Gastroesophageal sphincter (tissue), 3 donors: ENCODE measurements around the gene ARPP21.

Source experiments
- POLR2A ChIP-seq, 2 donors: fragments of 450-650 bp; IDR thresholded peaks; one replicate each; pipeline ENCODE4 v1.6.1; 2017; ENCODE audit warnings: antibody characterized with exemption in 2 of 2, mild to moderate bottlenecking in 2 of 2, moderate library complexity in 1 of 2
- TF ChIP-seq, protein P1 (sequence below), 4 experiments: fragments of 200-600 bp in 2 of 4; fragments of 450-650 bp in 2 of 4; sonication (generic) in 1 of 4; IDR thresholded peaks; one replicate each; pipeline ENCODE4 v1.5.1; 2017 to 2019; ENCODE audit warnings: antibody characterized with exemption in 4 of 4, mild to moderate bottlenecking in 2 of 4, moderate library complexity in 2 of 4

DNA sequence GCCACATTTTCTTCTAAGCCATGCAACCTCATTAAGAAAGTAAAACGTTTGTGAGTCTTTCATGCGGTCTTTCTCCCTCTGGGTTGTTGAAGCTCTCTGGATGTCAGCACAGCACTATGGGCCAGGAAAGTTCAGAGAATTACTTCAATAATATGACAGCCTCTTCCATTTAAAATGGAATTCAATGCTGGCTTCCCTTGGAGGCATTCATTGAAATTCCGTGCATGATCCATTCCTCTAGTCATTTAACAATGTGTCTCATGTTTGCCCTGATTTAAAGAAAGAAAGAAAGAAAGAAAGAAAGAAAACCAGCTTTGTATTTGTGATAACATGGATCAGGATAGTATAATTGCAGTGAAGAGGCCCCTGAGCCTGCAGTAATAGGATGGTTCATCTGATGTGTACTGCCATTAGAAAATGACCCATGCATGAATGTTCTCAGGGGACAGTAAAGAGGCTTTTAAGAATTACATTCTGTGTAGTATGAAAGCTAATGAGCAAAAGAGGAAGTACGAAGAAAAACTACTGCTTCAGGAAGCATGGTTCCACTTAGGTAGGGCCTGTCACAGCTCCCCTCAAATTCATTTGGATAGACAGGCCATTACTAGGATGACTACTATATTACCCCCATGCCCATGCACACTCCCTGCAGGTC lies 146.0 kb downstream of the ARPP21 start:
- TF ChIP-seq POLR2A (IDR thresholded peaks at IDR 0.05) = no peak
- TF ChIP-seq, protein P1, sequence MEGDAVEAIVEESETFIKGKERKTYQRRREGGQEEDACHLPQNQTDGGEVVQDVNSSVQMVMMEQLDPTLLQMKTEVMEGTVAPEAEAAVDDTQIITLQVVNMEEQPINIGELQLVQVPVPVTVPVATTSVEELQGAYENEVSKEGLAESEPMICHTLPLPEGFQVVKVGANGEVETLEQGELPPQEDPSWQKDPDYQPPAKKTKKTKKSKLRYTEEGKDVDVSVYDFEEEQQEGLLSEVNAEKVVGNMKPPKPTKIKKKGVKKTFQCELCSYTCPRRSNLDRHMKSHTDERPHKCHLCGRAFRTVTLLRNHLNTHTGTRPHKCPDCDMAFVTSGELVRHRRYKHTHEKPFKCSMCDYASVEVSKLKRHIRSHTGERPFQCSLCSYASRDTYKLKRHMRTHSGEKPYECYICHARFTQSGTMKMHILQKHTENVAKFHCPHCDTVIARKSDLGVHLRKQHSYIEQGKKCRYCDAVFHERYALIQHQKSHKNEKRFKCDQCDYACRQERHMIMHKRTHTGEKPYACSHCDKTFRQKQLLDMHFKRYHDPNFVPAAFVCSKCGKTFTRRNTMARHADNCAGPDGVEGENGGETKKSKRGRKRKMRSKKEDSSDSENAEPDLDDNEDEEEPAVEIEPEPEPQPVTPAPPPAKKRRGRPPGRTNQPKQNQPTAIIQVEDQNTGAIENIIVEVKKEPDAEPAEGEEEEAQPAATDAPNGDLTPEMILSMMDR (IDR thresholded peaks at IDR 0.05) = no peak
